Vagina (tissue), 2 donors: ENCODE results near the gene NKX6-2. TPM values are rescaled to one million over a fixed set of nuclear protein-coding genes. Genes with fewer than 3 reads are reported as not detected.

ENCODE experiments used
- DNase-seq, 2 donors: peaks; one replicate each; pipeline ENCODE4 v3.0.0-alpha.2; 2017; ENCODE audit errors: extremely low spot score in 2 of 2
- H3K27ac ChIP-seq: fragments of 200-600 bp; sonication (generic); one replicate; pipeline ENCODE4 v1.5.1; 2019
- H3K27me3 ChIP-seq: fragments of 200-600 bp; sonication (generic); one replicate; pipeline ENCODE4 v1.5.1; 2019
- H3K36me3 ChIP-seq, 2 donors: fragments of 200-600 bp; sonication (generic); one replicate each; pipeline ENCODE4 v1.5.1; 2017 to 2019
- H3K4me1 ChIP-seq: fragments of 200-600 bp; sonication (generic); one replicate; pipeline ENCODE4 v1.5.1; 2019
- H3K4me3 ChIP-seq, 2 donors: fragments of 200-600 bp; sonication (generic); 1 replicate in 1 of 2; 2 replicates in 1 of 2; pipeline ENCODE4 v1.5.1; 2016 to 2019
- H3K9me3 ChIP-seq: fragments of 200-600 bp; sonication (generic); one replicate; pipeline ENCODE4 v1.5.1; 2019
- CTCF ChIP-seq, 3 experiments: fragments of 450-650 bp in 2 of 3; fragments of 200-600 bp in 1 of 3; sonication (generic) in 1 of 3; IDR thresholded peaks; one replicate each; pipeline ENCODE4 v1.5.1; 2017 to 2019; ENCODE audit warnings: antibody characterized with exemption in 3 of 3, mild to moderate bottlenecking in 2 of 3, moderate library complexity in 2 of 3
- POLR2A ChIP-seq, 2 donors: fragments of 450-650 bp; IDR thresholded peaks; one replicate each; pipeline ENCODE4 v1.6.1; 2017; ENCODE audit warnings: antibody characterized with exemption in 2 of 2, mild to moderate bottlenecking in 2 of 2, moderate library complexity in 2 of 2
- POLR2AphosphoS5 ChIP-seq, 2 donors: sonication (generic); formaldehyde crosslinking; IDR thresholded peaks; one replicate each; pipeline ENCODE4 v1.9.0; 2017; ENCODE audit warnings: antibody characterized with exemption in 2 of 2, mild to moderate bottlenecking in 2 of 2, low read depth in 1 of 2; ENCODE audit not compliant: insufficient read depth in 1 of 2
- intact Hi-C: fragments of 100-400 bp; cut with DNase I; formaldehyde crosslinking; loops from one replicate; pipeline ENCODE4 v1.15.1; 2023
- total RNA-seq: library from RNA; depleted of rRNA; stranded (reverse); fragments of >200 nt; gene quantifications from one replicate; pipeline ENCODE4 v1.2.3, GENCODE V29; 2016

Gene NKX6-2
- total RNA-seq, 1 donor from 2014 or later = 0.49 TPM

- no peak for TF ChIP-seq POLR2A (IDR thresholded peaks at IDR 0.05)
- no peak for TF ChIP-seq POLR2AphosphoS5 (IDR thresholded peaks at IDR 0.05; ENCODE audit: insufficient read depth in 1 of 2, low read depth in 1 of 2)
- TF ChIP-seq CTCF (IDR thresholded peaks at IDR 0.05) = no peak
- intact Hi-C loops = no loop called here
These were observed 30.7 kb downstream of the NKX6-2 start for GRCh38 chr10:132755166-132755711.

GRCh38 chr10:132754071-132754470, 31.9 kb downstream of the NKX6-2 start:
- no peaks in the 10 kb centered on the region for H3K27me3 ChIP-seq
- intact Hi-C loops = no loop called here
- peaks cover 0 to 42% of the 10 kb centered on the region in 2 donors for H3K36me3 ChIP-seq

More at GRCh38 chr10:132755166-132755711, 30.7 kb downstream of the NKX6-2 start:
- Histone ChIP-seq H3K36me3 (peaks cover 0 to 38% of the 10 kb centered on the region in 2 donors), H3K9me3 (no peaks in the 10 kb centered on the region), H3K4me3 (no peak overlapping the region), H3K27me3 (no peaks in the 10 kb centered on the region), H3K4me1 (no peaks in the 10 kb centered on the region), H3K27ac (no peak overlapping the region)
- no peak for DNase-seq

GRCh38 chr10:132753596-132753995, 32.4 kb downstream of the NKX6-2 start:
- TF ChIP-seq POLR2AphosphoS5 (IDR thresholded peaks at IDR 0.05; ENCODE audit: insufficient read depth in 1 of 2, low read depth in 1 of 2) = no peak
- TF ChIP-seq CTCF (IDR thresholded peaks at IDR 0.05) = no peak
- TF ChIP-seq POLR2A (IDR thresholded peaks at IDR 0.05) = no peak
- Histone ChIP-seq H3K9me3 (no peaks in the 10 kb centered on the region), H3K36me3 (peaks cover 0 to 42% of the 10 kb centered on the region in 2 donors)

More at GRCh38 chr10:132754071-132754470, 31.9 kb downstream of the NKX6-2 start:
- Histone ChIP-seq H3K4me1 (no peaks in the 10 kb centered on the region), H3K4me3 (no peak overlapping the region), H3K27ac (no peak overlapping the region), H3K9me3 (no peaks in the 10 kb centered on the region)
- DNase-seq = no peak
- TF ChIP-seq CTCF (IDR thresholded peaks at IDR 0.05) (no peak), POLR2A (IDR thresholded peaks at IDR 0.05) (no peak), POLR2AphosphoS5 (IDR thresholded peaks at IDR 0.05; ENCODE audit: insufficient read depth in 1 of 2, low read depth in 1 of 2) (no peak)

GRCh38 chr10:132752961-132753360, 33.0 kb downstream of the NKX6-2 start:
- Histone ChIP-seq H3K4me1 (no peaks in the 10 kb centered on the region), H3K36me3 (peaks cover 0 to 42% of the 10 kb centered on the region in 2 donors), H3K4me3 (no peak overlapping the region), H3K9me3 (no peaks in the 10 kb centered on the region), H3K27ac (no peak overlapping the region), H3K27me3 (no peaks in the 10 kb centered on the region)
- TF ChIP-seq CTCF (IDR thresholded peaks at IDR 0.05) (no peak), POLR2A (IDR thresholded peaks at IDR 0.05) (no peak), POLR2AphosphoS5 (IDR thresholded peaks at IDR 0.05; ENCODE audit: insufficient read depth in 1 of 2, low read depth in 1 of 2) (no peak)
- intact Hi-C loops = no loop called here
- DNase-seq = no peak

More at GRCh38 chr10:132753596-132753995, 32.4 kb downstream of the NKX6-2 start:
- H3K4me1 ChIP-seq = no peaks in the 10 kb centered on the region
- no peak overlapping the region for H3K4me3 ChIP-seq
- no peak for DNase-seq
- intact Hi-C loops = no loop called here
- no peak overlapping the region for H3K27ac ChIP-seq
- no peaks in the 10 kb centered on the region for H3K27me3 ChIP-seq

- Histone ChIP-seq H3K9me3 (no peaks in the 10 kb centered on the region), H3K4me1 (no peaks in the 10 kb centered on the region), H3K4me3 (no peak overlapping the region), H3K27ac (no peak overlapping the region), H3K36me3 (peaks cover 0 to 36% of the 10 kb centered on the region in 2 donors), H3K27me3 (no peaks in the 10 kb centered on the region)
- no peak for DNase-seq
- TF ChIP-seq POLR2A (IDR thresholded peaks at IDR 0.05) (no peak), CTCF (IDR thresholded peaks at IDR 0.05) (no peak), POLR2AphosphoS5 (IDR thresholded peaks at IDR 0.05; ENCODE audit: insufficient read depth in 1 of 2, low read depth in 1 of 2) (no peak)
- intact Hi-C loops = no loop called here
These were observed 33.6 kb downstream of the NKX6-2 start for GRCh38 chr10:132752378-132752777.
